HG03045 (cell line): ENCODE data around the gene CNKSR1.

Source experiments
- ATAC-seq: cut with Tn5 transposase; IDR thresholded peaks from one replicate; pipeline ENCODE4 v1.9.1; 2021; ENCODE audit warnings: mild to moderate bottlenecking, moderate library complexity; ENCODE audit not compliant: unreplicated experiment

CNKSR1 gene

GRCh38 chr1:26184086-26184485, 6.8 kb downstream of the CNKSR1 start:
- ATAC-seq = no peak

- no peak for ATAC-seq
These were observed 7.6 kb downstream of the CNKSR1 start for GRCh38 chr1:26184883-26185282.

GRCh38 chr1:26187882-26188281, 10.6 kb downstream of the CNKSR1 start:
- no peak for ATAC-seq

- no peak for ATAC-seq
These were observed 11.2 kb downstream of the CNKSR1 start for GRCh38 chr1:26188477-26188876.

GRCh38 chr1:26189331-26189730, 12.0 kb downstream of the CNKSR1 start:
- no peak for ATAC-seq

DNA sequence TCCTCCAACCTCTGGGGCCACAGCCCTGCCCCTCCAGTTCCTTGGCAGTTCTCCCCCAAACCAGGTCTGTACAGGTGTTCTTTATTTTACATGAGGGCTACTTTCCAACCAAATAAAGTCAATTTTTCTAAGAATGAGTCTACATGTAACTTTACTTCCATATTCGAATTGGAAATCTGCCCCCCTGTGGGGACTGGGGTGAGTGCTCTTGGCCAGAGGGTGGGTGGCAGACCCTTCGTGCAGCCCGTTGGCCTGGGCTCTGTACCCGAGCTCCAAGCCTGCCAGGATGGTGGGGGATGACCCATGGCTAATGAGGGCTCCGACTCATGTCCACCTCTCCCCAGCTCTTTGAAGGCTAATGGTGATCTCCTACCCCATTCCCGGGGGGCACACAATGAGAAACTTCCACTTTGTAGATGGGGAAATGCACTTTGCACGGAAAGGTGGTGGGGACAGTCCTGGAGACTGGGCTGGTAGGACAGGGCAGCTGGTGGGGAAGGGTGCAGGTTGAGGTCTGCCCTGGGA, 12.5 kb downstream of the CNKSR1 start:
- ATAC-seq = no peak

DNA sequence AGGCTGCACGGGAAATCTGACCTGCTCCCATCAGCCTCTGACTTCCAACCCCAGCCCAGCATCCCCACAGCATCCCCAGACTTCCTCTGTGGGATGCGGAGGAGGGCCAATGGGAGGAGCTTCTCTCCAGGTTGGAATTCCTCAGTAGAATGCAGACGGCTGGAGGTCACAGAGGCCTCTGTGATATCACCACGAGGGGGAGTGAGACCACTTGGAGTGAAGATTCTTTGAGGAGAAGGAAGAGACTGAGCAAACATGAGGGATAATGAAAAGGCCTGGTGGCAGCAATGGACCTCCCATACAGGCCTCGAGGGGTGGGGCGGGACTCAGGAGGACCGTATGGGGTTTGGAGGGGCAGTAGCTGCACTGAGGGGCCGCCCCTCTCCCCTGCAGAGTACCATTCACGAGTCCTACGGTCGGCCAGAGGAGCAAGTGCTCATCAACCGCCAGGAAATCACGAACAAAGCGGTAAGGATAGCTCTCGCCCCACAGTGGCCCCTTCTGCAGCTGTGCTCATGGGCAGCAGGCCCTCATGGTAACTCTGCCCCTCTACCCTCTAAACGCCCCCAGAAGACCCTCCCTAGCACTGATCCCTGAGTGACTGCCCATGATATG, 13.2 kb downstream of the CNKSR1 start, which contains the start of gene CATSPER4:
Gene CATSPER4, plus strand, starts transcription at position 230 of the 615 bp plus-strand sequence. Its CDS starts 26 bp downstream, at position 256.
- ATAC-seq = no peak

DNA sequence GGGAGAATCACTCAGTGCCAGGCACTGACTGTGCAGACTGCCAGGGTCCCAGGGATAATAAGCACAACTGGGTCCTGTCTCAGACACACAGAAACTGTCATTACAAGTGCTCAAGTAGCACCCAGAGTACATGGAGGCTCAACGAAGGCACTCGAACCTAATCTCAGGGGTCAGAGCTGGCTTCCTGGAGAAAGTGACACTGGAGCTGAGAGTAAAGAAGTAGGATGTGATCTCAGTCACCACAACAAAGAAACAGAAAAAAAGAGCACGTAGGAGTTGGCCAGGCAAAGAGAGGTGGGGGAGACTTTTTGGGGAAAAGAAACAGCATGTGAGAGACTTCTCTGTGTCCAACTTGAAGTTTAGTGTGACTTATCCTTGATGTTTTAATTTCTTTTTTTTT, 14.4 kb downstream of the CNKSR1 start:
- no peak for ATAC-seq

DNA sequence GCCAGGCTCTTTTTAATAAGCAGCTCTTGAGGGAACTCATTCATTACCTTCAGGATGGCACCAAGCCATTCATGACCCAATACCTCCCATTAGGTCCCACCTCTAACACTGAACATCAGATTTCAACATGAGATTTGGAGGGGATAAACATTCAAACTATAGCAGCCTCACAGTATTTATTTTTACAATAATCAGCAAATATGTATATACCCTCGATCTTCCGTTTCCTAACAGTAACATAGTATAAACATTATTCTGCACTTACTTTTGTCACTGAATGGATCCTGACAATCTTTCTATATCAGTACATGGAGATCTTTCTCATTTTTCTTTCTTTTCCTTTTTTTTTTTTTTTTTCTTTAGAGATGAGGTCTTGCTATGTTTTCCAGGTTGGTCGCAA, 18.5 kb downstream of the CNKSR1 start:
- no peak for ATAC-seq

GRCh38 chr1:26197301-26197700, 20.0 kb downstream of the CNKSR1 start:
- no peak for ATAC-seq

DNA sequence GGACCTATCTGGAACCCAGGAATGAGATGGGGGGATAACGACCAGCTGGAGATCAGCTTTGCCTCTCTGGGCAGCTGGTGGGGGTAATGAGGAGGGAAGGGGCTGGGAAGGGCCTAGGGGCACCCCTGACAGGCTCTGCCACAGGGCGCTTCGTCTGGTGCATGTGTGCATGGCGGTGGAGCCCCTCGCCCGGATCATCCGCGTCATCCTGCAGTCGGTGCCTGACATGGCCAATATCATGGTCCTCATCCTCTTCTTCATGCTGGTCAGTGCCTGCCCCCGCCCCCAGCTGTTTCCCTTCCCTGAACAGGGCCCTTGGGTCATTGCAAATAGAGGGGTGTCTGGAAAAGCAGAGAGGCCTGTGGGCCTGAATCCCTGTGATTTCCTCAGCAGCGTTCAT, 20.5 kb downstream of the CNKSR1 start:
- no peak for ATAC-seq

DNA sequence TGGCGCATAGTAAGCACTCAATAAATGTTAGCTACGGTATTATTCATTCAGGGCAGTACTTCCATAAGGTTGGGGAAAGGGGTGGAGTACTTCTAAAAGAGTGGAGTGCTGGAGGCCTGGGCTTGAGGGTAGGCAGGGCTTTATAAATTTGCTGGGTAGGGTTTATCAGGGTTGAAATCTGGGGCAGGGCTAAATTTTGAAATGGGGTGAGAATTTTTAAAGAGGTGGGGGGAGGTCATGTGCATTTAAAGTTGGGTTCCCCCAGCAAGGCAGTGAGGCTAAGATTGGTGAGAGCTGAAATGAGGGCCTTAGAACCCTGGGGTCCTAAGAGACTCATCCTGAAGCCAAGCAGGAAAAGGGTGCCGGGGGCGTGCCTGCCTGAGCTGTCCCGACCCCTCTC, 23.1 kb downstream of the CNKSR1 start:
- ATAC-seq = no peak

DNA sequence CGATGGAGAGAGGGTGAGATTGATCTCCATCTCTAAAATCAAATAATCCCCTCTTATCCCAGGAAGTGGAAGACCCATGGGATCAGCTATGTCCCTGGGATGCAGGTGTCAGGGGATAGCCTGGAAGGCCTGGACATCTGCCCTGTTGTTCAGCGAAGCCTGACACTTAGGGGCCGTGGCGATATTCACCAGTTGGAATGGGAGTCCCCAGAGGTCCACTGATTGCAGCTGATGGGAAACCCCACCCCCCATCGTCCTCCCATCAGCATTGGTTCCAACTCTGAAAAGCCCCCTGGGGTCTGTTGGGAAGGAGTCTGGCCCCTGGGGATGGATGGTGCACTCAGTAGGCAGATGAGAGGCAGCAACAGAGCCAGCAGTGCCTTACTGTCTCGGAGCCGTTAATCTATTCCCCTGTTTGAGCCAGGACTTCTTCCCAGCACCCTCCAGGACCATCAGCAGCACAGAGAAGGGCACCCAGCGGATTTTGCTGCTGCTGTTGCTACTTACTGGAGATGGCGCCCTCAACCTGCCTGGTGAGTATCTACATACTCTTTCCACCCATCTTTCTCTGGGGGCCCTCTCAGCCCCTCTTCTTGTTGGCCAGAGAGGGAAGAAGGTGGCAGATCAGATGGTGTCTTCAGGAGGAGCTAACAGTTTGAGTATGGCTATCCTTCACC, 26.5 kb downstream of the CNKSR1 start:
- ATAC-seq = no peak

GRCh38 chr1:26210147-26210870, 33.0 kb downstream of the CNKSR1 start:
- no peak for ATAC-seq

GRCh38 chr1:26212726-26213125, 35.4 kb downstream of the CNKSR1 start:
- no peak for ATAC-seq

DNA sequence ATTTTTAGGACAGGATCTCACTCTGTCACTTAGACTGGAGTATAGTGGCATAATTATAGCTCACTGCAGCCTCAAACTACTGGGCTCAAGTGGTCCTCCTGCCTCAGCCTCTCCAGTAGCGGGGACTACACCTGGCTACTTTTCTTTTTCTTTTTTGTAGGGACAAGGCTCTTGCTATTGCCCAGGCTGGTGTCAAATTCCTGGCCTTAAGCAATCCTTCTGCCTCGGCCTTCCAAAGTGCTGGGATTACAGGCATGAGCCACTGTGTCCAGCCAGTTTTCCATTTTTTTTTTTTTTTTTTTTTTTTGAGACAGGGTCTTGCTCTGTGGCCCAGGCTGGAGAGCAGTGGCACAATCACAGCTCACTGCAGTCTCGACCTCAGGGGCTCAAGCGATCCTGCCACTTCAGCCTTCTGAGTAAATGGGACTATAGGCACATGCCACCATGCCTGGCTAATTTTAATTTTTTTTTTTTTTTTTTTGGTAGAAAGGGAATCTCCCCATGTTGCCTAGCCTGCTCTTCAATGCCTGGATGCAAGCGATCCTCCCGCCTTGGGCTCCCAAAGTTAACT, 36.1 kb downstream of the CNKSR1 start:
- ATAC-seq = no peak

DNA sequence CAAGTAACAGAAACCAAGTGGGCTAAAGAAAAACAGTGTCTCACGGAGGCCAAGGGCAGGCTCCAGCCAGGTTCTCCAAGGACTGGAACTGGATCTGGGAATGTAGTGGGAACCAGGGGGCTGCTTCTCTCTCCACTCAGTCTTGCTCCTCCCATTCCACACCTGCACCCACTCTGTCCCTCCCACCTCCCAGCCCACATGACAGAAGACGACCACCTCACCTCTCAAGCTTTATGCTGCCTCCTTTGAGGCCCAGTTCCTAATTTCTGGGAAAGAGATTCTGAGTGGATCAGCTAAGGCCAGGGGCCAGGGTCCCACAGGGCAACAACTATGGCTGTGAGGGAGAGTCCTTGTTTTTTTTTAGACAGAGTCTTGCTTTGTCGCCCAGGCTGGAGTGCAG, 38.0 kb downstream of the CNKSR1 start:
- no peak for ATAC-seq

- no peak for ATAC-seq
These were observed 41.7 kb downstream of the CNKSR1 start for GRCh38 chr1:26218906-26219494.

GRCh38 chr1:26220199-26220912, 43.1 kb downstream of the CNKSR1 start:
- no peak for ATAC-seq

DNA sequence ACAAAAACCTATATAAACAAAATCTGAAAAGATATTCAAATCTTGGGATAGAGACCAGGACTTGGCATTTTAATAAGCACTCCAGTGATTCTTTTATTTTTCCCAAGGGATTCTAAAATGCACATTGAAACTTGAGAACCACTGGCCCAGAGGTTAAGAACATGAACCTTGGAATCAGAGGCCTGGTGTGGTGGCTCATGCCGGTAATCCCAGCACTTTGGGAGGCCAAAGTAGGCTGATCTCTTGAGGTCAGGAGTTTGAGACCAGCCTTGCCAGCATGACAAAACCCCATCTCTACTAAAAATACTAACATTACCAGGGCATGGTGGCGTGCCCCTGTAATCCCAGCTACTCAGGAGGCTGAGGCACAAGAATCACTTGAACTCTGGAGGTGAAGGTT, 43.8 kb downstream of the CNKSR1 start:
- no peak for ATAC-seq
